Stimulated activated naive CD8-positive, alpha-beta T cell treated with anti-CD3 and anti-CD28 coated beads, Interleukin-15, Interleukin-2, amounts not matched to agents 100 U/mL and 50 U/mL, for 24 hours (primary cell): Measurements from ENCODE around the gene MINDY2.

Source experiments
- ATAC-seq: fragments of 150-1000 bp; cut with Tn5 transposase; one replicate; pipeline ENCODE4 v1.10.0; 2021
- DNase-seq: peaks from one replicate; pipeline ENCODE4 v3.0.0; 2021

The MINDY2 gene

GRCh38 chr15:58886921-58887320 is 115.8 kb downstream of the MINDY2 start:
- ATAC-seq (no peak), DNase-seq (no peak)

GRCh38 chr15:58889363-58889762 is 118.3 kb downstream of the MINDY2 start:
- no peak for DNase-seq
- ATAC-seq = no peak

GRCh38 chr15:58898150-58898680 is 127.1 kb downstream of the MINDY2 start:
- no peak for DNase-seq
- ATAC-seq = no peak

- no peak for ATAC-seq
- DNase-seq = no peak
These were observed 129.5 kb downstream of the MINDY2 start for GRCh38 chr15:58900631-58901030.

GRCh38 chr15:58908550-58909309 is 137.6 kb downstream of the MINDY2 start:
- no peak for DNase-seq
- no peak for ATAC-seq

- no peak for ATAC-seq
- no peak for DNase-seq
These were observed 138.5 kb downstream of the MINDY2 start for GRCh38 chr15:58909616-58910015.

GRCh38 chr15:58910456-58910855 is 139.4 kb downstream of the MINDY2 start:
- DNase-seq = no peak

More at GRCh38 chr15:58910456-58910855, 139.4 kb downstream of the MINDY2 start:
- no peak for ATAC-seq
